Thyroid gland (tissue), 4 donors: Measurements from ENCODE around the gene UBE2G1.

Experiments
- POLR2A ChIP-seq, 2 donors: fragments of 450-650 bp; IDR thresholded peaks; one replicate each; pipeline ENCODE4 v1.6.1; 2017; ENCODE audit warnings: antibody characterized with exemption in 2 of 2, mild to moderate bottlenecking in 2 of 2, moderate library complexity in 1 of 2
- TF ChIP-seq, protein P1 (sequence below), 6 experiments: fragments of 200-600 bp in 3 of 6; fragments of 450-650 bp in 3 of 6; sonication (generic) in 3 of 6; IDR thresholded peaks; one replicate each; pipeline ENCODE4 v1.5.1; 2016 to 2019; ENCODE audit warnings: antibody characterized with exemption in 6 of 6, mild to moderate bottlenecking in 2 of 6, inconsistent platforms in 1 of 6, moderate library complexity in 1 of 6

DNA sequence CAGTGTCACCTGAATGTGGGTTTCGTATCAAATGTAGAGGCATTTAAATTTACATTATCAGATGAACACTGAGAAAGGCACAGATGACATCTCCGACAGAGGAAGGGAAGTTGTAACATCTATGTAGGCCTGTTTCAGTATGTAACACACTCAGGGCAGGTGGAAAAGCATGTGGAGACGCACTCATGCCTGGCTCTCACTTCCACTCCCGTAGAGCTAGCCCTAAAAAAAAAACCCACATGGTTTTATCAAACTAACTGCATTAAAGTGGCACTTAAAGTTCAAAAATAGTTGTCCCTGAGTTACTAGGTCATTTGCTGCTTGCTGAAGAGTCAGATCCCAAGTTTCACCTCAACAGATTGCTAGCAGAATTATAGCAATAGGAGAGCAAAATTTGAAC is 96.6 kb downstream of the UBE2G1 start:
- TF ChIP-seq POLR2A (IDR thresholded peaks at IDR 0.05), result no peak
- TF ChIP-seq, protein P1, sequence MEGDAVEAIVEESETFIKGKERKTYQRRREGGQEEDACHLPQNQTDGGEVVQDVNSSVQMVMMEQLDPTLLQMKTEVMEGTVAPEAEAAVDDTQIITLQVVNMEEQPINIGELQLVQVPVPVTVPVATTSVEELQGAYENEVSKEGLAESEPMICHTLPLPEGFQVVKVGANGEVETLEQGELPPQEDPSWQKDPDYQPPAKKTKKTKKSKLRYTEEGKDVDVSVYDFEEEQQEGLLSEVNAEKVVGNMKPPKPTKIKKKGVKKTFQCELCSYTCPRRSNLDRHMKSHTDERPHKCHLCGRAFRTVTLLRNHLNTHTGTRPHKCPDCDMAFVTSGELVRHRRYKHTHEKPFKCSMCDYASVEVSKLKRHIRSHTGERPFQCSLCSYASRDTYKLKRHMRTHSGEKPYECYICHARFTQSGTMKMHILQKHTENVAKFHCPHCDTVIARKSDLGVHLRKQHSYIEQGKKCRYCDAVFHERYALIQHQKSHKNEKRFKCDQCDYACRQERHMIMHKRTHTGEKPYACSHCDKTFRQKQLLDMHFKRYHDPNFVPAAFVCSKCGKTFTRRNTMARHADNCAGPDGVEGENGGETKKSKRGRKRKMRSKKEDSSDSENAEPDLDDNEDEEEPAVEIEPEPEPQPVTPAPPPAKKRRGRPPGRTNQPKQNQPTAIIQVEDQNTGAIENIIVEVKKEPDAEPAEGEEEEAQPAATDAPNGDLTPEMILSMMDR (IDR thresholded peaks at IDR 0.05), result no peak
